ENCODE measurements around the gene PDYN. TPM values are rescaled to one million over a fixed set of nuclear protein-coding genes. Genes with fewer than 3 reads are reported as not detected.
A peak's percentile ranks its signal among the peaks of the same experiment; 100 is the strongest.

The PDYN gene
- total RNA-seq, 2 experiments from 2014 or later = not detected

DNA sequence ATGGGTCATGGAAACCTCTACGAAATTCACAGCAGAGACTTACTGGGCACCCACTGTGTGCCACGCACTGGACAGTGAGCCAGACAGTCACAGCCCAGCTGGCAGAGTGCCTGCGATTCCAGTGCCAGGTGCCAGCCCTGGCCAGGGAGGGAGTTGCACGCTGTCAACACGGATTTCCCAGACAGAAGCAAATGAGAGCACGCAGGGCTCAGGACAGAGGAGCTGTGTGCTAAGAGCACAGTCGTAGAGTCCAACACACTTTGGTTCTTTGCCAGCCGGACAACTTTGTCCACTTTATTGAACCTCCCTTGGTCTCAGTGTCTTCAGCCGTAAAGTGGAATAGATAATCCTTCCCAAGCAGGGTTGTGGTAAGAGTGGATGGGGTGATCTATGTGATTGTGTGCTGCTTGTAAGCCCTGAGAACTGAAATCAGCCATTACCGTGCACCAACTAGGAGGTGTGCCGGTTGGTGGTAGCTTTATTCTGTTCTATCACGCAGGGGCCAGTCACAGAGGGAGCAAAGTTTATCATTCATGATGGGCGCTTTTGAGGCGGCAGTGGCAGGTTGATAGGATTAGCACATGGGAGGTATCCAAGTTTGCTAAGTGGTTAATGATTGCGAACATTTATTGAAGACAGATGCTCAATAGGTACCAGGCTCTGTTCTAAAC is 58.0 kb downstream of the PDYN start:
- H3K27ac ChIP-seq (ENCODE audit: low read depth in 1 of 2, low read length in 2 of 2) = no peak overlapping the region
- no peaks in the 10 kb centered on the region for H3K36me3 Mint-ChIP-seq (ENCODE audit: low read depth)
- CTCF ChIA-PET = no interaction called here

DNA sequence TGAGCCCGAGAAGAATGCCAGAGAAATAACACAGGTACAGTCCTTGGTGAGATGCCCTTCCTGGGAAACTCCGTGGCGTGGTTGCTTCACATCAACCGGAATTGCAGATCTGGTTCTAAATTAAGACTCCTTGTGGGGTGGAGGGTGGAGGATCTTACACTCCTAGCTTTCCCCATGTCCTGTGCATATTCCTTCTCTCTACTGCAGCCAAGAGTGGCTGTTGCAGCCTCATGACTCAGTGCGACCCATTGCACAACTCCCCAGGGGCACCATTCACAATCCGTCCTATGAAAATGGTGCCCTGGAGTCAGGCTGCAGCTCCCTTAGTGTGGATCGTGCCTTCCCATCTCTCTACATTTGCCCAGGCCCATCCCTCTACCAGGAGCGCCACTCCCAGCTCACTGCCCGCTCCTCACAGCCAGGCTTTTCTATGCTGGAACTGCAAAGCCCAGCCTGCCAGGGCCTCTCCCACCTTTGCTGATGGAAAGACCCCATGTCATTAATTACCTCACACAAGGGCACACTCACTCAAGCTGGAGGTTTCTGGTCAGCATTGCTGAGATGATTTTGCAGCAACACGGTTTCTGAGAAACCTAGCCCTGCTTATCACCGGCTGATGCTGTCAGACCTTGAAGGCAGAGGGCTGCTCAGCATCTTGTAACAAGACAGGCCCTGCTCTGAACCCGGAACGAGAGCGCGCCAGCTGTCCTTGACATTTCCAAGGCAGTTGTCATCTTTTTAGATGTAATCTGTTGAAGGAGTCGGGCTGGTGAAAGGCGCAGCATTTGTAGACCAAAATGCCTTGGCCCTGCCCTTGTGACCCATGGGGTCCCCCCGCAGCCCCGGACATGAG is 58.9 kb downstream of the PDYN start:
- H3K27me3 Mint-ChIP-seq = peaks cover 50% of the 10 kb centered on the region
- ChIA-PET POLR2A (no interaction called here), CTCF (no interaction called here)
- intact Hi-C loops (cut with DNase I, micrococcal nuclease) = no loop called here
- no peak overlapping the region for H3K4me3 Mint-ChIP-seq
- no peak overlapping the region for H3K27ac ChIP-seq (ENCODE audit: low read depth in 1 of 2, low read length in 2 of 2)
- H3K4me1 ChIP-seq (ENCODE audit: insufficient read depth, low read length) = no peaks in the 10 kb centered on the region
- ATAC-seq (ENCODE audit: poor library complexity) = no peak
- H3K36me3 Mint-ChIP-seq (ENCODE audit: low read depth) = no peaks in the 10 kb centered on the region
- peak in 2 of 14 experiments; percentile 28 to 31 for DNase-seq
- TF ChIP-seq, protein P1, sequence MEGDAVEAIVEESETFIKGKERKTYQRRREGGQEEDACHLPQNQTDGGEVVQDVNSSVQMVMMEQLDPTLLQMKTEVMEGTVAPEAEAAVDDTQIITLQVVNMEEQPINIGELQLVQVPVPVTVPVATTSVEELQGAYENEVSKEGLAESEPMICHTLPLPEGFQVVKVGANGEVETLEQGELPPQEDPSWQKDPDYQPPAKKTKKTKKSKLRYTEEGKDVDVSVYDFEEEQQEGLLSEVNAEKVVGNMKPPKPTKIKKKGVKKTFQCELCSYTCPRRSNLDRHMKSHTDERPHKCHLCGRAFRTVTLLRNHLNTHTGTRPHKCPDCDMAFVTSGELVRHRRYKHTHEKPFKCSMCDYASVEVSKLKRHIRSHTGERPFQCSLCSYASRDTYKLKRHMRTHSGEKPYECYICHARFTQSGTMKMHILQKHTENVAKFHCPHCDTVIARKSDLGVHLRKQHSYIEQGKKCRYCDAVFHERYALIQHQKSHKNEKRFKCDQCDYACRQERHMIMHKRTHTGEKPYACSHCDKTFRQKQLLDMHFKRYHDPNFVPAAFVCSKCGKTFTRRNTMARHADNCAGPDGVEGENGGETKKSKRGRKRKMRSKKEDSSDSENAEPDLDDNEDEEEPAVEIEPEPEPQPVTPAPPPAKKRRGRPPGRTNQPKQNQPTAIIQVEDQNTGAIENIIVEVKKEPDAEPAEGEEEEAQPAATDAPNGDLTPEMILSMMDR (IDR thresholded peaks at IDR 0.05) = no peak
- H3K36me3 ChIP-seq (ENCODE audit: insufficient read depth, low read length) = no peaks in the 10 kb centered on the region
- H3K4me1 Mint-ChIP-seq (ENCODE audit: low read depth) = no peaks in the 10 kb centered on the region
- H3K4me3 ChIP-seq (ENCODE audit: low read length) = no peak overlapping the region
- H3K27ac Mint-ChIP-seq = no peak overlapping the region
- H3K9me3 Mint-ChIP-seq = no peaks in the 10 kb centered on the region
- H3K9me3 ChIP-seq (ENCODE audit: control insufficient read depth in 1 of 2, insufficient read depth in 1 of 2, low read length in 2 of 2) = no peaks in the 10 kb centered on the region
- H3K27me3 ChIP-seq (ENCODE audit: control insufficient read depth in 1 of 2, insufficient read depth in 2 of 2, low read length in 2 of 2) = peaks cover 8 to 9% of the 10 kb centered on the region in 2 experiments

More for the DNA sequence above, 58.0 kb downstream of the PDYN start:
- no peaks in the 10 kb centered on the region for H3K9me3 ChIP-seq (ENCODE audit: control insufficient read depth in 1 of 2, insufficient read depth in 1 of 2, low read length in 2 of 2)
- Mint-ChIP-seq H3K27me3 (peaks cover 44% of the 10 kb centered on the region), H3K27ac (no peak overlapping the region), H3K4me1 (ENCODE audit: low read depth) (no peaks in the 10 kb centered on the region), H3K9me3 (no peaks in the 10 kb centered on the region), H3K4me3 (no peak overlapping the region)
- POLR2A ChIA-PET = no interaction called here
- TF ChIP-seq, protein P1 (IDR thresholded peaks at IDR 0.05) = no peak
- ATAC-seq (ENCODE audit: poor library complexity) = no peak
- no peaks in the 10 kb centered on the region for H3K36me3 ChIP-seq (ENCODE audit: insufficient read depth, low read length)
- DNase-seq = no peak
- H3K27me3 ChIP-seq (ENCODE audit: control insufficient read depth in 1 of 2, insufficient read depth in 2 of 2, low read length in 2 of 2) = peaks cover 7% of the 10 kb centered on the region in 2 experiments
- intact Hi-C loops (cut with DNase I, micrococcal nuclease) = no loop called here
- no peaks in the 10 kb centered on the region for H3K4me1 ChIP-seq (ENCODE audit: insufficient read depth, low read length)
- H3K4me3 ChIP-seq (ENCODE audit: low read length) = no peak overlapping the region

DNA sequence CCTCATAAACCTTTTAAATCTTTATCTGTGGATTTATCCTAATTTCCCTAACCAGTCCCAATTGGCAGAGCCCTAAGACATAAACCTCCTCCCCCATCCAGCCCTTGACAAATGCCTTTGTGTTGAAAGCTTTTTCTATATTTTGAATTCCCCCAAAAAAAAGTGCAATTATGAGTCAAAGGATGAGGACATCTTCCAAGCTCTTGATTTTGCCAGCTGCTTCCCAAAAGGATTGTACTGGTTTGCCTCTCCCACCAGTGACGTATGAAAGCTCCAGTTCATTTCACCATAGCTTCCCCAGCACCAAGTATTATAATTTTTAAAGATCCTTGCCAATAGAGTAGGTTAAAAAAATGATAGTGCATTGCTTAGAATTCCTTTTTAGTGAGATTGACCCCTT is 59.7 kb downstream of the PDYN start:
- Mint-ChIP-seq H3K4me3 (no peak overlapping the region), H3K9me3 (no peaks in the 10 kb centered on the region), H3K27me3 (peaks cover 55% of the 10 kb centered on the region), H3K4me1 (ENCODE audit: low read depth) (no peaks in the 10 kb centered on the region), H3K27ac (no peak overlapping the region), H3K36me3 (ENCODE audit: low read depth) (no peaks in the 10 kb centered on the region)
- ChIA-PET CTCF (no interaction called here), POLR2A (no interaction called here)
- TF ChIP-seq, protein P1 (IDR thresholded peaks at IDR 0.05) = no peak
- ATAC-seq (ENCODE audit: poor library complexity) (no peak), DNase-seq (no peak)
- Histone ChIP-seq H3K4me1 (ENCODE audit: insufficient read depth, low read length) (no peaks in the 10 kb centered on the region), H3K27me3 (ENCODE audit: control insufficient read depth in 1 of 2, insufficient read depth in 2 of 2, low read length in 2 of 2) (peaks cover 9 to 10% of the 10 kb centered on the region in 2 experiments), H3K9me3 (ENCODE audit: control insufficient read depth in 1 of 2, insufficient read depth in 1 of 2, low read length in 2 of 2) (no peaks in the 10 kb centered on the region), H3K27ac (ENCODE audit: low read depth in 1 of 2, low read length in 2 of 2) (no peak overlapping the region), H3K36me3 (ENCODE audit: insufficient read depth, low read length) (no peaks in the 10 kb centered on the region), H3K4me3 (ENCODE audit: low read length) (no peak overlapping the region)
- intact Hi-C loops (cut with DNase I, micrococcal nuclease) = no loop called here

All from CD4-positive, alpha-beta T cell (primary cell).